ENCODE results near the gene DNAJC6. TPM values are rescaled to one million over a fixed set of nuclear protein-coding genes. Genes with fewer than 3 reads are reported as not detected.
"Not testable (repeated sequence)": the region's sequence is repeated elsewhere in the genome, so short reads cannot be mapped to it uniquely, and the experiment has no call there.

Gene DNAJC6
- total RNA-seq, 1 donor from 2014 or later = 8.3 TPM

DNA sequence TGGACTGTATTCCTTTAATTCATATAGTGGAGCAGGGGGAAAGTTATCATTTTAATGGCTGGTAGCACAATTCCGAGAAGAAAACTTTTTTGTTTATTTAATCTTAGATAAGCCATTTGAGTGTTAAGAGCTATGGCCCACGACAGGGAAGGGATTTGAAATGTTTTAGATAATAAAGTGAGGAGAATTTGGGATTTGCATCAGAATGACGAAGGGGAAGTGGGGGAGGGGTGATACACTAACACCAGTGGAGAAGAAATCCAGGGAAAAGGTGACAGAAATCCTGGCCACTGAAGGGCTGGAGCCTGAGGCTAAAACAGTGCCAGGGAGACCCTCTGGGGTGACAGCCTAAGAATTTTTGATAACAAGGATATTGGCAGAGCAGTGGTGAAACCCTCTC lies 132.1 kb downstream of the DNAJC6 start:
- Histone ChIP-seq H3K4me3 (ENCODE audit: low read depth, low read length) (no peak overlapping the region), H3K27me3 (ENCODE audit: control insufficient read depth, insufficient read depth, low read length) (no peaks in the 10 kb centered on the region), H3K36me3 (ENCODE audit: control insufficient read depth, insufficient read depth, low read length) (no peaks in the 10 kb centered on the region)
- DNase-seq (ENCODE audit: low read depth) = no peak
- TF ChIP-seq, protein P1, sequence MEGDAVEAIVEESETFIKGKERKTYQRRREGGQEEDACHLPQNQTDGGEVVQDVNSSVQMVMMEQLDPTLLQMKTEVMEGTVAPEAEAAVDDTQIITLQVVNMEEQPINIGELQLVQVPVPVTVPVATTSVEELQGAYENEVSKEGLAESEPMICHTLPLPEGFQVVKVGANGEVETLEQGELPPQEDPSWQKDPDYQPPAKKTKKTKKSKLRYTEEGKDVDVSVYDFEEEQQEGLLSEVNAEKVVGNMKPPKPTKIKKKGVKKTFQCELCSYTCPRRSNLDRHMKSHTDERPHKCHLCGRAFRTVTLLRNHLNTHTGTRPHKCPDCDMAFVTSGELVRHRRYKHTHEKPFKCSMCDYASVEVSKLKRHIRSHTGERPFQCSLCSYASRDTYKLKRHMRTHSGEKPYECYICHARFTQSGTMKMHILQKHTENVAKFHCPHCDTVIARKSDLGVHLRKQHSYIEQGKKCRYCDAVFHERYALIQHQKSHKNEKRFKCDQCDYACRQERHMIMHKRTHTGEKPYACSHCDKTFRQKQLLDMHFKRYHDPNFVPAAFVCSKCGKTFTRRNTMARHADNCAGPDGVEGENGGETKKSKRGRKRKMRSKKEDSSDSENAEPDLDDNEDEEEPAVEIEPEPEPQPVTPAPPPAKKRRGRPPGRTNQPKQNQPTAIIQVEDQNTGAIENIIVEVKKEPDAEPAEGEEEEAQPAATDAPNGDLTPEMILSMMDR (IDR thresholded peaks at IDR 0.05; ENCODE audit: insufficient read depth, low read length, poor library complexity, severe bottlenecking) = no peak

DNA sequence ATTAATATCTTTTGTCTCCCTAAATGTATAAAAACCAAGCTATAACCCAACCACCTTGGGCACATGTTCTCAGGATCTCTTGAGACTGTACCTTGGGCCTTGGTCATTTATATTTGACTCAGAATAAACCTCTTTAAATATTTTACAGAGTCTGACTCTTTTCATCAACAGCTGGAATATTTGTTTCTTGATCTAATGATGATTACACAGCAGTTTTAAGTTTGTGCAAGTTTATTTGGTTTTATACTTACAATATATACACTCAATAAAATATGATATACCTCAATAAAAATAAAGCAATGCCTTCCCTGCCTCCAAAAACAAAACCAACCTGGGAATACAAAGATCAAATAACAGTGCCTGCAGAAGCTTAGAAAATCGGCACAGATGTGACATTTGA lies 133.1 kb downstream of the DNAJC6 start:
- no peaks in the 10 kb centered on the region for H3K27me3 ChIP-seq (ENCODE audit: control insufficient read depth, insufficient read depth, low read length)
- TF ChIP-seq, protein P1 (IDR thresholded peaks at IDR 0.05; ENCODE audit: insufficient read depth, low read length, poor library complexity, severe bottlenecking) = no peak
- no peak for DNase-seq (ENCODE audit: low read depth)
- H3K36me3 ChIP-seq (ENCODE audit: control insufficient read depth, insufficient read depth, low read length) = no peaks in the 10 kb centered on the region
- H3K4me3 ChIP-seq (ENCODE audit: low read depth, low read length) = no peak overlapping the region

DNA sequence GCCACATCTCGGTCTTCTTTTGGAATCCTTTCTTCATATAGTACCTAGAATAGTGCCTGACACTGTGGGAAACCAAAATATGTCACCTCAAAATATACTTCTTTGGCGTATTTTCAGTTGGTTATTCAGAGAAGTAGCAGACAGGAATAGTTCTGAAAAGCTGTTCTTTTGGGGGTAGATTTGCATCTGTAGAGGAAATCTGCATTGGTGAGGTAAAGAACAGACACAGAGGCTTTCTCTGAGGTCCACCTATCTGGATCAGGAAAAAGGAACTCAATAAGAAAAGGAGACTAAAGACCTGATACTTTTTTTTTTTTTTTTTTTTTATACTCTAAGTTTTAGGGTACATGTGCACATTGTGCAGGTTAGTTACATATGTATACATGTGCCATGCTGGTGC lies 134.3 kb downstream of the DNAJC6 start:
- no peak for DNase-seq (ENCODE audit: low read depth)
- Histone ChIP-seq H3K27me3 (ENCODE audit: control insufficient read depth, insufficient read depth, low read length) (no peaks in the 10 kb centered on the region), H3K4me3 (ENCODE audit: low read depth, low read length) (no peak overlapping the region), H3K36me3 (ENCODE audit: control insufficient read depth, insufficient read depth, low read length) (no peaks in the 10 kb centered on the region)
- TF ChIP-seq, protein P1 (IDR thresholded peaks at IDR 0.05; ENCODE audit: insufficient read depth, low read length, poor library complexity, severe bottlenecking) = no peak

DNA sequence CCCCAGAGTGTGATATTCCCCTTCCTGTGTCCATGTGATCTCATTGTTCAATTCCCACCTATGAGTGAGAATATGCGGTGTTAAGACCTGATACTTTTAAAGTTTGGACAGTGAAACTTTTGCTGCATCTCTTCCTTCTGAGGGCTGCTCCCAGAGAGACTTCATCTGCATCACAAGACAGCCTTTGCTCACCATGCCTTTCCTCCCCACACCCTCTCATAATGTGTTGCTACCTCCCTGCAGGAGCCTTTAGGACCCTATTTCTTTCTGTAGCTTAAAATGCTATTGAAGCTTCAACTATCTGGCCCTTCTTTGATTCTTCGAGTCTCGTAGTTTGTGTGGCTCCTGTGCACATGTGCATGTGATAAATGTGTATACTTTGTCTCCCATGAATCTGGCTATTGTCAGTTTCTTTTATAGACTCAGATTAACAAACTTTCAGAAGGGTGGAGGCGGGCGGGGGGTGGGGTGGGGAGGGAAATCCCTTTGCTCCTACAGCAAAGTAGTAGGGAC lies 134.8 kb downstream of the DNAJC6 start:
- Histone ChIP-seq H3K36me3 (ENCODE audit: control insufficient read depth, insufficient read depth, low read length) (no peaks in the 10 kb centered on the region), H3K27me3 (ENCODE audit: control insufficient read depth, insufficient read depth, low read length) (no peaks in the 10 kb centered on the region), H3K4me3 (ENCODE audit: low read depth, low read length) (no peak overlapping the region)
- TF ChIP-seq, protein P1 (IDR thresholded peaks at IDR 0.05; ENCODE audit: insufficient read depth, low read length, poor library complexity, severe bottlenecking) = no peak
- DNase-seq (ENCODE audit: low read depth) = no peak

DNA sequence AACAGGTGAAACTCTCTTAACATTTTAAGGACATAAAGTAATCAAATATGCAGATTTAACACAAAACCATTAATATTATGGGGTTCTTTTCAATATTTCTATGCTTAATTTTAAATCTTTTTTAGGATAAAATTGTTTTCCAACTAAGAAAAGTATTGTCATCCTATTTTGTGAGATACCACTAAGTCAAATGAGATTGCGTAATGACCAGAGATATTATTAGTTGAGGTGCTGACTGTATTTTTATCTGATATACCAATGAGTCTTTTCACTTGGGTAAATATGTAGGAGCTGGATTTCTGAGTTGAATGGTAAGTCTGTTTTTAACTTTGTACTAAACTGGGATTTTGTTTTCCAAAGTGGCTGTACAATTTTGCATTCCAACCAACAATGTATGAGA lies 136.5 kb downstream of the DNAJC6 start:
- DNase-seq (ENCODE audit: low read depth) = no peak
- TF ChIP-seq, protein P1 (IDR thresholded peaks at IDR 0.05; ENCODE audit: insufficient read depth, low read length, poor library complexity, severe bottlenecking) = no peak
- H3K4me3 ChIP-seq (ENCODE audit: low read depth, low read length) = no peak overlapping the region
- no peaks in the 10 kb centered on the region for H3K36me3 ChIP-seq (ENCODE audit: control insufficient read depth, insufficient read depth, low read length)
- H3K27me3 ChIP-seq (ENCODE audit: control insufficient read depth, insufficient read depth, low read length) = no peaks in the 10 kb centered on the region

DNA sequence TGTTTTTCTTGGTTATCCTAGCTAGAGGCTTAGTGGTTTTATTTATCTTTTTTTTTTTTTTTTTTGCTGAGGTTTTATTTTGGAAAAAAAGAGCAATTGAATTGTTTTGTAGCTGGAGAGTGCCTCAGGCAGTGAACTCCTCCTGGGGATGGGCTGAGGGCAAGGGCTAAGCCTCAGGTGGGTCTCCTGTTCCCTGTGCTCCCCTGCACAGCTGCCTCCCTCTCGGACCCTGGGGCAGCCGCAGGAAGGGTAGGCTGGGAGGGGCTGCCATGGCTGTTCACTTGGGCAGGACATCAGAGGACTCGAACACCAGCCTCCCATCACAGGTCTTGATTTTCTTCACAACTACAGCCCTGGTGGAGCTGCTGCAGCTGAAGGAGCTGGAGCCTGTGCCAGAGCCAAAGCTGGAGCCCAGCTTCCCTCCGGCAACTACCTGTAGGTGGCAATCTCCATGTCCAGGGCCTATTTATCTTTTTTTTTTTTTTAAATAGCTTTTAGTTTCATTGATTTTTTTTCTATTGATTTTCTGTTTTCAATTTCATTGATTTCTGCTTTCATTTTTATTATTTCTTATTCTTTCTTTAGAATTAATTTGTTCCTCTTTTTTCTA lies 140.0 kb downstream of the DNAJC6 start:
- H3K4me3 ChIP-seq (ENCODE audit: low read depth, low read length) = no peak overlapping the region
- no peak for DNase-seq (ENCODE audit: low read depth)
- H3K36me3 ChIP-seq (ENCODE audit: control insufficient read depth, insufficient read depth, low read length) = no peaks in the 10 kb centered on the region
- TF ChIP-seq, protein P1 (IDR thresholded peaks at IDR 0.05; ENCODE audit: insufficient read depth, low read length, poor library complexity, severe bottlenecking) = no peak
- H3K27me3 ChIP-seq (ENCODE audit: control insufficient read depth, insufficient read depth, low read length) = no peaks in the 10 kb centered on the region

DNA sequence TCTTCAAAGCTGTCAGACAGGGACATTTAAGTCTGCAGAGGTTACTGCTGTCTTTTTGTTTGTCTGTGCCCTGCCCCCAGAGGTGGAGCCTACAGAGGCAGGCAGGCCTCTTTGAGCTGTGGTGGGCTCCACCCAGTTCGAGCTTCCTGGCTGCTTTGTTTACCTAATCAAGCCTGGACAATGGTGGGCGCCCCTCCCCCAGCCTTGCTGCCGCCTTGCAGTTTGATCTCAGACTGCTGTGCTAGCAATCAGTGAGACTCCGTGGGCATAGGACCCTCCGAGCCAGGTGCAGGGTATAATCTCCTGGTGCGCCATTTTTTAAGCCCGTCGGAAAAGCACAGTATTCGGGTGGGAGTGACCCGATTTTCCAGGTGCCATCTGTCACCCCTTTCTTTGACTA lies 146.3 kb downstream of the DNAJC6 start:
- H3K27me3 ChIP-seq (ENCODE audit: control insufficient read depth, insufficient read depth, low read length); H3K36me3 ChIP-seq (ENCODE audit: control insufficient read depth, insufficient read depth, low read length); DNase-seq (ENCODE audit: low read depth); H3K4me3 ChIP-seq (ENCODE audit: low read depth, low read length): not testable (repeated sequence)
